Medulla oblongata (tissue), 1 donor: ENCODE measurements around the gene POGLUT2.
"Not testable (repeated sequence)": the region's sequence is repeated elsewhere in the genome, so short reads cannot be mapped to it uniquely, and the experiment has no call there.

ENCODE experiments used
- DNase-seq: peaks from one replicate; pipeline ENCODE4 v3.0.0-alpha.2; 2015; ENCODE audit errors: extremely low spot score

POGLUT2 gene

DNA sequence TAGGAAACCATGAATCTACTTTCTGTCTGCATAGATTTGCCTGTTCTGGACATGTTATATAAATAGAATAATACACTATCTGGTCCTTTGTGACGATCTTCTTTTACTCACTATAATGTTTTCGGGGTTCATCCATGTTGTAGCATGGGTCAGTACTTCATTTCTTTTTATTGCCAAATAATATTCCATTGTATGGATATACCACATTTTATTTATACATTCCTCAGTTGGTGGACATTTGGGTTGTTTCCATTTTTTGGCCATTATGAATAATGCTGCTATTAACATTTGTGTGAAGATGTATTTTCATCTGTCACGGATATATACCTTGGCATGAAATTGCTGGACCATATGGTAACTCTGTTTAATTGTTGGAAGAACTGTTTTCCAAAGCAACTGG is 6.9 kb upstream of the POGLUT2 start:
- no peak for DNase-seq

GRCh38 chr13:102800145-102801041 is 1.6 kb upstream of the POGLUT2 start:
- DNase-seq: peak; percentile 82

DNA sequence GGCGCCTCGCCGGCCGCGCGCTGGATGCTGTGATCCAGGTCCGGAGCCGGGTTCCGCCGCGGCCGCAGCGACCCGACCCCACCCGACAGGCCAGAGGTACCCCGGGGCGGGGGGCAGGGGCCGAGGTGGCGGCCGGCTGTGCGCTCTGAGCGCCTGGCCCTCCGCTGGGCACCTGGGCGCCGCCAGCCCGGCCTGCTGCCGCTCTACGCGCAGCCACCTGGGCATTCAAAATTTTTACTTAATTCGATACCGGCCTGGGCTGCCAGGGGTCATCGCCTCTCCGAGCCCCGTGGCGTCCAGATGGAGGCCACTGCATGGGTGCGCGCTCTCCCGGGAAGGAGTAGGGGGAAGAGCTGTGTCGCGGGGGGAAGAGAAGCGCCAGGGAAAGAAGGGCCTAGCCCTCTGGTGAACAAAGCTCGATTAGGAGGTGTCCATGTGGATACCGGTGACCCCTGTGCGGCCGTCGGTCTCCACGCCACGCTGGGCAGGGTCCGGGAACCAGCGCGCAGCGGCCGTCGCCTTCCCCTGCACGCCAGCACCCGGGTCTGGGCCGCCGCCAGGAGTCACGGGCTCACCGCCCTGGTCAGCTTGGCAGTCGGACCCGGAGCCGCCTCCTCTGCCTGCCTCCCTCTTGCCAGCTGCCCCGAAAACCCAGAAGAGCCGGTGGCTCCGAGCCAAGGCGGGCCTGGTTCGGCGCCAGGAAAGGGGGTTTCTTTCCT is 809 bp upstream of the POGLUT2 start:
- DNase-seq: peak; percentile 34

DNA sequence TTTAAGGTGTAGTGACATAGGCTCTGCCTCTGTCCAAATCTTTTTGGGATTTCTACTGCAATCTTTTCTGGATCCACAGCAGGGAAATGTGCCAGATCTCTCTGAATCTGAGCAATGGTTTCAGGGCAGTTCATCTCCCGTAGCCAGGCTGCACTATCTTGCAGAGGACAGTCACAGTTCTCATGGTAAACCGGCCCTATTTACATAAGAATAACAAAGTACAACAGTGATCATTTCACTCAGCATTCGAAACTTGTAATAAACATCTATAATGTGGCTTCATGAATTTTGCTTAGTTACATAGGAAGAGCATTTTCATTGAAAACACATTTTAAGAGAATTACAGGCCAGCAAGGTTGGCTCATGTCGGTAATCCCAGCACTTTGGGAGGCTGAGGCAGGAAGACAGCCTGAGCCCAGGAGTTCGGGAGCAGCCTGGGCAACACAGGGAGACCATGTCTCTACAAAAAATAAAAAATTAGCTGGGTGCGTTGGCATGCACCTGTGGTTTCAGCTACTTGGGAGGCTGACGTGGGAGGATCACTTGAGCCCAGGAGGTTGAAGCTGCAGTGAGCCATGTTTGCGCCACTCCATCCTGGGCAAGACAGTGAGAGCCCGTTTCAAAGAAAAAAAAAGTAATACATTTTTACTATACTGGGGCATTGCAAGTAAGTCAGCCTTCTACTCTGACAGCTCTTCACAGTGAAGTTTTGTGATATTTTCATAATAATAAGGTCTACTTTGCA is 5.0 kb downstream of the POGLUT2 start:
- no peak for DNase-seq

GRCh38 chr13:102792396-102792795 is 6.4 kb downstream of the POGLUT2 start:
- no peak for DNase-seq

DNA sequence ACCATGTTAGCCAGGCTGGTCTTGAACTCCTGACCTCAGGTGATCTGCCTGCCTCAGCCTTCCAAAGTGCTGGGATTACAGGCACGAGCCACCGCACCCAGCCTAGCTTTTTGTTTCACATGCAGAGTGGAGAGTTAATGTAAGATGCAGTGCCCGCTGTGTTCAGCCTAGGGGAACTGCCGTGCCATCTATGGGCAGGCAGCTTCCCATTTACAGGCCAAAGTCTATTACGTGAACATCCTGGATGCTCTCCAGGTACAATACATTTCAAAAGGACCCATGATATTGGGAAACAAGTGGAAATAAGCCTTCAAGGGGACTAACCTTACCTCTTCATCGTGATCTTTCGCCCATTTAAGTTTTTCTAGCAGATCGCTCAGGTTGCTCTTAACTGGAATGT is 10.1 kb downstream of the POGLUT2 start:
- no peak for DNase-seq

GRCh38 chr13:102784483-102784882 is 14.3 kb downstream of the POGLUT2 start:
- DNase-seq: no peak

DNA sequence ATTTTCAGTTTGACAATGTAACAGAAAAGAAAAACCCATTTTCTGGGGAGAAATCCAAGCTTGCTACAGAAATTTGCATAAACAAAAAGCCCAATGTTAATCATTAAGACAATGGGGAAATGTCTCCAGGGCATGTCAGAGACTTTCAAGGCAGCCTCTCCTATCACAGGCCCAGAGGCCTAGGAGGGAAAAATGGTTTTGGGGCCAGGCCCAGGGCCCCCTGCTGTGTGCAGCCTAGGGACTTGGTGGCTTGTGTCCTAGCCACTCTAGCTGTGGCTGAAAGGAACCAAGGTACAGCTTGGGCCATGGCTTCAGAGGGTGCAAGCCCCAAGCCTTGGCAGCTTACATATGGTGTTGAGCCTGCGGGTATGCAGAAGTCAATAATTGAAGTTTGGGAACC is 17.2 kb downstream of the POGLUT2 start:
- no peak for DNase-seq

GRCh38 chr13:102780656-102781055 is 18.1 kb downstream of the POGLUT2 start:
- DNase-seq: not testable (repeated sequence)

GRCh38 chr13:102779436-102780159 is 19.2 kb downstream of the POGLUT2 start:
- DNase-seq: no peak

DNA sequence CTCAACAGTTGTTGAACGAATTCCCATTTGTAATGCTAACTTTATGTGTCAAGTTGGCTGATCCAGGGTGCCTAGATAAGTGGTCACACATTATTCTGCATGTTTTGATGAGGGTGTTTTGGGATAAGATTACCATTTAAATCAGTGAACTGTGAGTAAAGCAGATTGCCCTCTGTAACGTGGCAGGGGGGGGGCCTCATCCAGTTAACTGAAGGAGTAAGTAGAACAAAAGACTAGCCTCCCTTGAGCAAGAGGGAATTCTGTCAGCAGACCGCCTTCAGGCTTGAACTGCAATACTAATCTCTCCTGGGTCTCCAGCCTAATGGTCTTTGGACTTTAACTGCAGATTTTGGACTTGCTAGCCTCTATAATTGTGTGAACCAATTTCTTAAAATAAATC is 21.0 kb downstream of the POGLUT2 start:
- DNase-seq: no peak

GRCh38 chr13:102776271-102776670 is 22.5 kb downstream of the POGLUT2 start:
- DNase-seq: no peak

DNA sequence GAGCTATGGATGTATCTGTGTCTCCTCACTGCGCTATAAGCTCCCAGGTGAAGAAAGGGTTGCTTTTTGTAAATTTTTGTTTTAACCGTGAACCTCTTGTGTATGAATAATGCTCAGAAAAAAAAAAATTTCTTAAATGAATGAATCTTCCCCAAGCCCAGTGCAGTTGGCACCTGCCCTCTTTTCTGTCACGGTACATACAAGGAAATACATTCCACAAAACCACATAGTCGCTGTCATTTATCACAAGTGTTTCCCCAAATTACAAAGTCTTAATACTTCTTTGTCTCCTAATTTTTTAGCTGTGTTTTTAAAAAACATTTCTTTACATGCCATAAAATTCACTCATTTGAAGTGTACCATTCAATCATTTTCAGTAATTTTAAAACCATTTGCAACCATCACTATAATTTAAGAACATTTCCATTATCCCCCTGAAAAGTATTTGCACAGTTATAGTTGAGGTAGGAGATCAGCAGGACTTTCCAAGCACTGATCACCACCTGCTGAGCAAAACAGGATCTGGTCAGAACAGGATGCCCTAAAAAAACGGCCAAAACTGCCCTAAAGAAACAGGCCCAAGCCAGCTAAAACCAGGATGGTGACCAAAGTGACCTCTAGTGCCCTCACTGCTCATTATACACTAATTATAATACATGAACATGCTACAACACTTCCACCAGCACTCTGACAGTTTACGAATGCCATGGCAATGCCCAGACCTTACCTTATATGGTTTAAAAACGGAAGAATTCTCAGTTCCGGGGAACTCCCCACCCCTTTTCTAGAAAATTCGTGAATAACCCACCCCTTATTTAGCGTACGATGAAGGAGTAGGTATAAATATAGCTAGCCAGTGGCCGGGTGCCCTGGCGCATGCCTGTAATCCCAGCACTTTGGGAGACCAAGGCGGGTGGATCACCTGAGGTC is 23.9 kb downstream of the POGLUT2 start:
- DNase-seq: no peak

DNA sequence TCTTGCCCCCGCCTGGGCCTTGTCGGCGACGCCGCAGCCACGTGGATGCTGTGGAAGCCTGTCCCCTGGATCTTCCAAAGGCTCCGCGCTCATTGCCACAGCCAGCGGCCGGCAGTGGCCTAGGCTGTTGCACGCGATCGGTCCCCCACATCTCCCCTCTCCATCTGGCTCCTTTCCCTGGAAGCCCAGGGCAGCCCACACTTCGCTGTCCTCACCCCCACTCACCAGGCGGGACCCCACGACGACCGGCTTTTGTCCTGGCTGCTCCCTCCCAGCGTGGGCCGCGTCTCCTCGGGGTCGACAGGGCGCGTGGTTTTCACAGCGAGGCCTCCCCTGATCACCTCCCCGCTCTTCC is 24.6 kb downstream of the POGLUT2 start:
- DNase-seq: no peak

GRCh38 chr13:102773441-102774213 is 25.1 kb downstream of the POGLUT2 start, which contains the start of gene TEX30:
TSS of gene TEX30 (minus strand) at chr13:102773786. CDS start at chr13:102770026, 3,760 bp downstream.
- DNase-seq: peak; percentile 84

GRCh38 chr13:102772042-102772425 is 26.7 kb downstream of the POGLUT2 start:
- no peak for DNase-seq

DNA sequence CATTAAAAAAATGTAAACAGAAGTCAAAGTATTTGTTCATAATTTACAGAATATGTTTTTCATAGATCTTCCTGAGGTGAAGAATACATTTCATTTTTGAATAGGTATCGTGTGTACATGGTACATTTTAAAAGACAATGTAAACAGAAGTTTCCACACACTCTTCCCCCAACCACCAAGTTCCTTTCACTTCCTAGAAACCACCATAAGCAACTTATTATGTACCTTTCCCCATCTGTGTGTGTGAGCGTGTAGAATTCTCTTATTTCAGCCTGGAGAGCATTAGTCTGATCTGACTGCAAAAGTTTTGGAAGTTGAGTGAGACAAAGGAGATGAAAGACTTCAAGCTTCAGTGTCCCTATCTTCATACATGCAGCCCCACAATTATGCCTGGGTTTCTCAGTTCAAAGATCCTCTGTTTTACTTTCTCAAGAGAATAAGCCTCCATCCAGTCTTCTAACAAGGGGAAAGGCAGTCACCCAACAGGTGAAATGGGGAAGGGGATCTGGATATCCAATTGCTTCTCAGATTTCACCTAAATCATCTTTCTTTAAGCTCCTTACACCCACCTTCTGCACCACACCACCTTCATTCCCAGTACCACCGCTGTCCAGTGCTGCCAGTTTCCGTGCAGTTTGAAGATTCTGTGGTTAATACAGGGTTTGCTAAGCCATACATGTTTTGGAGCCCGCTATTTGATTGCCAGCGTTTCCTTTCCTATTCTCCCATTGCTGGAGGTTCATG is 27.3 kb downstream of the POGLUT2 start:
- no peak for DNase-seq

DNA sequence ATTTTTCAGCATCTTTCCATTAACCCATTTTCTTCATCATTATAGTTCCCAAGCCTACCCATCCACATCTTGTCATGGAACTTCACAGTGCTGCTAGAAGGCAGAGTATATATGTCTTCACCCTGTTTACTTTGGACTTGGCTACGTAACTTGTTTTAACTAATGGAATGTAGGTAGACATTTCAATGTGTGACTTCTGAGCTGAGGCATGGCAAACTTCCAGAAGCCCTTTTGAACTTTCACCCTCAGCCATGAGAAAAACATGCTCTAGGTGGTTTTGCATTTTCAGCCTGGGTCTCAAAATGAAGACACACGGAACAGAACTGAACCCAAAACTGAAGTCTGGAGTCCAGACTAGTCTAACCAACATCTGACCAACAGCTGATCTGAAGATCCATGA is 28.3 kb downstream of the POGLUT2 start:
- DNase-seq: no peak

DNA sequence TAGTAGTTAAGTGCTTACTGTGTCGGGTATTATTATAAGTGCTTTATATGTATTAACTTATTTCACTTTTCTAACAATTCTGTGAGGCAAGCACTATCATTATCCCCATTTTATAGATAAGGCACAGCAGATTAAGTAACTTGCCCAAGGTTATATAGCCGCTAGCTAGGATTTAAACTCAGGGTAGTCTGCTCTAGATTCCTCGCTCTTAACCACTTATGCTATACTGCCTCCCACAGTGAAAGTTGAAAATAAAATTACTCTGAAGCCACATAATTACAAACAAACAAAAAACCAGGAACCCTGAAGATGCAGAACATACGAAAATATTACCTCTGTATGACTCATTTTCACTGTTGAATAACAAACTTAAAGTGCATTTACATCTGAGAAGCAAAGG is 29.1 kb downstream of the POGLUT2 start:
- no peak for DNase-seq
